ENCODE results near the gene ULK3. TPM values are rescaled to one million over a fixed set of nuclear protein-coding genes. Genes with fewer than 3 reads are reported as not detected.

Gene ULK3
- total RNA-seq, 3 donors from 2014 or later = 28.3 to 48.8 (median 48.0) TPM

DNA sequence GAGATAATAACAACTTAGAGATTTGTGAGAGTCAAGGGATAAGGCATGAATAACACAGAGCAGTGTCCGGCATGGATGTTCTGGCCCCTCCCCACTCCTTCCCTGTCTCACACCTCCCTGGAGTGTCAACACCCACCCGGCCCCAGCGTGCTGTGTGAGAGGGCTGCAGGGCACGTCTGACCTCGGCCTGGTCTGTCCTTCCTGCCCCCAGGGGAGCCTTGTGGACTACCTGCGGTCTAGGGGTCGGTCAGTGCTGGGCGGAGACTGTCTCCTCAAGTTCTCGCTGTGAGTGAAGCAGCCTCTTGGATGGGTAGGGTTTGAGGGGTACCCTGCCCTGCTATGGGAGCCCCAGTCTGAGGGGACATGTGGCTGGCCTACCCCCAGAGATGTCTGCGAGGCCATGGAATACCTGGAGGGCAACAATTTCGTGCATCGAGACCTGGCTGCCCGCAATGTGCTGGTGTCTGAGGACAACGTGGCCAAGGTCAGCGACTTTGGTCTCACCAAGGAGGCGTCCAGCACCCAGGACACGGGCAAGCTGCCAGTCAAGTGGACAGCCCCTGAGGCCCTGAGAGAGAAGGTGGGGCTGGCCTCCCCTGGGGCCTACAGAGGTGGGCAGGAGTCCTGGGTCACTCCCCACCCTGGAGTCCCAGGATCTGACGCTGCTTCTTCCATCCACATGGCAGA lies 41.5 kb downstream of the ULK3 start:
- TF ChIP-seq, protein P1, sequence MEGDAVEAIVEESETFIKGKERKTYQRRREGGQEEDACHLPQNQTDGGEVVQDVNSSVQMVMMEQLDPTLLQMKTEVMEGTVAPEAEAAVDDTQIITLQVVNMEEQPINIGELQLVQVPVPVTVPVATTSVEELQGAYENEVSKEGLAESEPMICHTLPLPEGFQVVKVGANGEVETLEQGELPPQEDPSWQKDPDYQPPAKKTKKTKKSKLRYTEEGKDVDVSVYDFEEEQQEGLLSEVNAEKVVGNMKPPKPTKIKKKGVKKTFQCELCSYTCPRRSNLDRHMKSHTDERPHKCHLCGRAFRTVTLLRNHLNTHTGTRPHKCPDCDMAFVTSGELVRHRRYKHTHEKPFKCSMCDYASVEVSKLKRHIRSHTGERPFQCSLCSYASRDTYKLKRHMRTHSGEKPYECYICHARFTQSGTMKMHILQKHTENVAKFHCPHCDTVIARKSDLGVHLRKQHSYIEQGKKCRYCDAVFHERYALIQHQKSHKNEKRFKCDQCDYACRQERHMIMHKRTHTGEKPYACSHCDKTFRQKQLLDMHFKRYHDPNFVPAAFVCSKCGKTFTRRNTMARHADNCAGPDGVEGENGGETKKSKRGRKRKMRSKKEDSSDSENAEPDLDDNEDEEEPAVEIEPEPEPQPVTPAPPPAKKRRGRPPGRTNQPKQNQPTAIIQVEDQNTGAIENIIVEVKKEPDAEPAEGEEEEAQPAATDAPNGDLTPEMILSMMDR (IDR thresholded peaks at IDR 0.05) = no peak
- TF ChIP-seq POLR2AphosphoS5 (IDR thresholded peaks at IDR 0.05) (no peak), POLR2A (IDR thresholded peaks at IDR 0.05) (no peak)
- no peaks in the 10 kb centered on the region for H3K27me3 ChIP-seq
- no peak overlapping the region for H3K27ac ChIP-seq
- DNase-seq (ENCODE audit: low spot score in 2 of 2) = no peak
- H3K4me3 ChIP-seq = no peak overlapping the region
- H3K4me1 ChIP-seq = peaks cover 4 to 19% of the 10 kb centered on the region in 2 donors
- H3K9me3 ChIP-seq = no peaks in the 10 kb centered on the region
- intact Hi-C loops (cut with DNase I; ENCODE audit: low total_unique reads) = no loop called here
- H3K36me3 ChIP-seq = peaks cover 12% of the 10 kb centered on the region

DNA sequence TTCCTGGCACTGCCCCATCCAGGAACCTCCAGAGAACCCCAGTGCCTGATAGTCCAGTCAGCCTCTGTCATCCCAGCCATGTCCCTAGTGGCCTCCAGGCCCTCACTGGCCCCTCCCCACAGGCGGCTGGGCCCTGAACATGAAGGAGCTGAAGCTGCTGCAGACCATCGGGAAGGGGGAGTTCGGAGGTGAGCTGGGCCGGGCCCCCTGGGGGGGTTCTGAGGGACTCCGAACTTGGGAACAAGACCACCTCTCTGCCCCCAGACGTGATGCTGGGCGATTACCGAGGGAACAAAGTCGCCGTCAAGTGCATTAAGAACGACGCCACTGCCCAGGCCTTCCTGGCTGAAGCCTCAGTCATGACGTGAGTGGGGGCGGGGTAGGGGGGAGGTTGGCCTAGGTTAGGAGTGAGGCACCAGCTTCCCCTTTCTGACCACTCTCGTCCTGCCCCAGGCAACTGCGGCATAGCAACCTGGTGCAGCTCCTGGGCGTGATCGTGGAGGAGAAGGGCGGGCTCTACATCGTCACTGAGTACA lies 42.3 kb downstream of the ULK3 start:
- H3K4me1 ChIP-seq = peaks cover 4 to 19% of the 10 kb centered on the region in 2 donors
- H3K27me3 ChIP-seq = no peaks in the 10 kb centered on the region
- no peaks in the 10 kb centered on the region for H3K9me3 ChIP-seq
- no peak overlapping the region for H3K4me3 ChIP-seq
- TF ChIP-seq, protein P1 (IDR thresholded peaks at IDR 0.05) = no peak
- TF ChIP-seq POLR2A (IDR thresholded peaks at IDR 0.05) = no peak
- no peak for TF ChIP-seq POLR2AphosphoS5 (IDR thresholded peaks at IDR 0.05)
- no peak for DNase-seq (ENCODE audit: low spot score in 2 of 2)
- H3K36me3 ChIP-seq = peaks cover 12% of the 10 kb centered on the region
- intact Hi-C loops (cut with DNase I; ENCODE audit: low total_unique reads) = no loop called here
- peak overlapping the region in 1 of 2 donors; percentile 75 for H3K27ac ChIP-seq

DNA sequence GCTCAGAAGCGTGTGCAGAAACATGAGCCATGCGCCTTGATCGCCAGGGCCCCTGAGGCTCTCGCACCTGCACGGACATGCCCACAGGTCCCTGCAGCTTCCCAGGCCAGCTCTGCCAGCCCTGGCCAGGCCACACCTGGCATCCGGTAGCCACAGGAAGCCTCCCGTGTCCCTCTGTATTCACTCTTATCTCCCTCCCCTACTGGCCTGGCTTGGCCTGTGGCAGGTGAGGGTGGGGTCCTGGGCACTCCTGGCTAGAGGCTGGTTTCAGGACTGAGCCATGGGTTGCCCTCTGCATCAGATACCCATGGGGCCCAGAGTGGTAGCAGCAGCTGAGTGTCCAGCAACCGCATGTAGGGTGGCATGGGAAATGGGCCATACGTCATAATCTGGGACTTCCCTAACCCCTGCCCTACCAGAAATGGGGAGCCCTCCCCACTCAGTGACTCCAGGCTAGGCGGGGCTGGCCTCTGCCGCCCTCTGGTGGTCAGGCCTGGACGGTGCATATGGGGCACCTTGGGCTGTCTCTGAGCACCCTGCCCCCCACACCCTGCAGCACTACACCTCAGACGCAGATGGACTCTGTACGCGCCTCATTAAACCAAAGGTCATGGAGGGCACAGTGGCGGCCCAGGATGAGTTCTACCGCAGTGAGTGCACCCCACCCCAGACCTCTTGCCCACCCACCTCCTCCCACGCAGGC lies 42.9 kb downstream of the ULK3 start:
- TF ChIP-seq, protein P1 (IDR thresholded peaks at IDR 0.05) = peak; percentile 89 to 97 (median 90)
- TF ChIP-seq POLR2A (IDR thresholded peaks at IDR 0.05) = no peak
- peak in 2 of 3 donors; percentile 14 to 30 for TF ChIP-seq POLR2AphosphoS5 (IDR thresholded peaks at IDR 0.05)
- Histone ChIP-seq H3K36me3 (peaks cover 12% of the 10 kb centered on the region), H3K27ac (peak overlapping the region; percentile 54 to 75), H3K9me3 (no peaks in the 10 kb centered on the region), H3K4me1 (peaks cover 4 to 19% of the 10 kb centered on the region in 2 donors), H3K4me3 (no peak overlapping the region), H3K27me3 (no peaks in the 10 kb centered on the region)
- peak; percentile 62 to 64 for DNase-seq (ENCODE audit: low spot score in 2 of 2)
- intact Hi-C loops (cut with DNase I; ENCODE audit: low total_unique reads) = no loop called here

DNA sequence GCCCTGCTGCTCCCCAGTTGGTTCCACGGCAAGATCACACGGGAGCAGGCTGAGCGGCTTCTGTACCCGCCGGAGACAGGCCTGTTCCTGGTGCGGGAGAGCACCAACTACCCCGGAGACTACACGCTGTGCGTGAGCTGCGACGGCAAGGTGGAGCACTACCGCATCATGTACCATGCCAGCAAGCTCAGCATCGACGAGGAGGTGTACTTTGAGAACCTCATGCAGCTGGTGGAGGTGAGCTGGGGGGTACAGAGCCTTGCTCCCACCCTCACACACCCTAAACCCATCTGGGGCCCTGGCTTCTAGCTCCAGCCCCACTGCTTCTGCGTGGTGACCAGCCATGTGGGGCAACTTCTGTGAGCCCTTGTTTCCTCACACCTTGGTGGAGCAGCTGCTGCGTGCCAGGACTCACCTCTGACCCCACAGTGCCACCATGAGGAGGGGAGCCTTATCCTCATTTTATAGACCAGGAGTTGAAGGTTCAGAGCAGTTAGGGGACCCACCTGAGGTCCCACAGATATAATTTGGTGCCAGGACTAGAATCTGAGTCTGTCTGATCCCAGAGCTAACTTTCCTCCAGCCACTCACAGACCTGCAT lies 43.6 kb downstream of the ULK3 start:
- Histone ChIP-seq H3K4me3 (no peak overlapping the region), H3K27me3 (no peaks in the 10 kb centered on the region), H3K9me3 (no peaks in the 10 kb centered on the region), H3K36me3 (peaks cover 12% of the 10 kb centered on the region), H3K4me1 (peaks cover 4 to 19% of the 10 kb centered on the region in 2 donors), H3K27ac (peak overlapping the region; percentile 54 to 75)
- no peak for DNase-seq (ENCODE audit: low spot score in 2 of 2)
- intact Hi-C loops (cut with DNase I; ENCODE audit: low total_unique reads) = no loop called here
- no peak for TF ChIP-seq POLR2AphosphoS5 (IDR thresholded peaks at IDR 0.05)
- TF ChIP-seq, protein P1 (IDR thresholded peaks at IDR 0.05) = no peak
- no peak for TF ChIP-seq POLR2A (IDR thresholded peaks at IDR 0.05)
